Activated CD4-positive, alpha-beta T cell treated with anti-CD3 and anti-CD28 coated beads, Interleukin-2, amount 10 ng/mL, durations not matched to agents 24 days and 14 days (primary cell): ENCODE results near the gene CHD6. TPM values are rescaled to one million over a fixed set of nuclear protein-coding genes. Genes with fewer than 3 reads are reported as not detected.
A peak's percentile ranks its signal among the peaks of the same experiment; 100 is the strongest.

Experiments
- DNase-seq: peaks from one replicate; pipeline ENCODE4 v3.0.0; 2022
- H3K27ac Mint-ChIP-seq: one replicate; pipeline ENCODE4 v1.8.0; 2022; ENCODE audit warnings: mild to moderate bottlenecking, mixed read lengths
- H3K27me3 Mint-ChIP-seq: one replicate; pipeline ENCODE4 v1.8.0; 2022; ENCODE audit warnings: mixed read lengths
- H3K36me3 Mint-ChIP-seq: one replicate; pipeline ENCODE4 v1.8.0; 2022; ENCODE audit warnings: low read depth, mild to moderate bottlenecking, mixed read lengths
- H3K4me1 Mint-ChIP-seq: one replicate; pipeline ENCODE4 v1.8.0; 2021; ENCODE audit warnings: mixed read lengths
- H3K4me3 Mint-ChIP-seq: one replicate; pipeline ENCODE4 v1.8.0; 2022; ENCODE audit warnings: mild to moderate bottlenecking, moderate library complexity, mixed read lengths
- H3K9me3 Mint-ChIP-seq: one replicate; pipeline ENCODE4 v1.8.0; 2021; ENCODE audit warnings: mixed read lengths
- intact Hi-C: fragments of 100-400 bp; cut with micrococcal nuclease; formaldehyde crosslinking; loops from one replicate; pipeline ENCODE4 v1.15.1; 2023
- total RNA-seq: library from RNA; stranded (reverse); gene quantifications from 2 replicates; pipeline ENCODE4 v1.2.3, GENCODE V29; 2022

CHD6 gene
- total RNA-seq, 1 donor from 2014 or later, result 31.8 TPM

DNA sequence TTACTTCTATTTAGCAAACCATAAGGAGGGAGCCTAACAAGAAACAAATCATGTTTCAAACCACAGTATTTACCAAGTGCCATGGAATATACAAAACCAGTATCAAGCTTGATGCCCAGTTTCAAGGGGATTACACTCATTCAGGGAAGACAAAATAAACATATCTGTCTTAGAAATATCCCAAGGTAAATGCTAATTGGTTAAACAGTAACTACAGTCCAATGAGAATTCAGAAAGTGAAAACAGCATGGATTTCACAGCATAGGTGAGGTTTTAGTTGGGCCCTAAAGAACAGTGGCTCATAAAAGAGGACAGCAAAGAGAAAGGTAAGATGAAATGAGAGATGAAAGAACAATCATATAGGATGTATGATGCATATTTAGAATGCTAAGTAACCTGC lies 110.3 kb downstream of the CHD6 start:
- Mint-ChIP-seq H3K27me3 (no peaks in the 10 kb centered on the region), H3K4me1 (peaks cover 21% of the 10 kb centered on the region), H3K4me3 (no peak overlapping the region), H3K9me3 (peaks cover 10% of the 10 kb centered on the region), H3K36me3 (peaks cover 36% of the 10 kb centered on the region), H3K27ac (no peak overlapping the region)
- DNase-seq, result no peak
- intact Hi-C loops, result no loop called here

GRCh38 chr20:41507436-41507835 lies 110.7 kb downstream of the CHD6 start:
- Mint-ChIP-seq H3K27me3 (no peaks in the 10 kb centered on the region), H3K9me3 (peaks cover 10% of the 10 kb centered on the region), H3K27ac (no peak overlapping the region), H3K4me1 (peaks cover 21% of the 10 kb centered on the region), H3K36me3 (peaks cover 32% of the 10 kb centered on the region), H3K4me3 (no peak overlapping the region)
- no peak for DNase-seq
- intact Hi-C loops, result no loop called here

DNA sequence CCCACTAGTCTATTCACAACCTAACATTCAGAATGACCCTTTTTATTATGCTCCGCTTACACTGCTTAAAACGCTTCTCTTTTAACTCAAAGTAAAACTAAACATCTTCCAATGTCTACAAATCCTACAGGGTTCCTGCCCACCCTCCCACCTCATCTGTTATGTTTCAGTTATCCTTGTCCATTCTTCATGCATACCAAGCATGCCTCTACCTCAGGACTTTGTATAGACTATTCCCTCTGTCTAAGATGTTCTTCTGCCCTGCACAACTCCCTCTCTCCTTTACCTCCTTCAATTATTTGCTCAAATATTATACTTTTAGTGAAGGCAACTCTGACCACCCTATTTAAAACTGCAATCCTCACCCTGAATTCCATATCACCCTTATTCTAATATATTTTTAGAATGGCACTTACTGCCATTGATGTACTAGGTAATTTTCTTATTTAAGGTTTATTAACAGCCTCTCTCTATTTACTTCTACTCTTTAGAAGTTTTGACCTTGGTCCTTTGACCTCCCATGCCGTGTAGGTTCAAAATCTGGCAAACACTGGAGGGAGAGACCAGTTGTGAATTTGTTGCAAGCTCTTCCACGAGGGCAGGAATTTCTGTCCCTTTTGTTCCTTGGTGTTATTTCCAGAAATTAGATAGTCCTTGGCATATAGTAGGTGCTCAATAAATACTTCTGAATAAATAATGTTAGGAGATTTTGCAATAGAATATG lies 111.8 kb downstream of the CHD6 start:
- Mint-ChIP-seq H3K27ac (peak overlapping the region; percentile 17), H3K4me3 (no peak overlapping the region), H3K27me3 (no peaks in the 10 kb centered on the region), H3K4me1 (peaks cover 21% of the 10 kb centered on the region), H3K9me3 (peaks cover 10% of the 10 kb centered on the region), H3K36me3 (peaks cover 21% of the 10 kb centered on the region)
- intact Hi-C loops, result no loop called here
- no peak for DNase-seq

DNA sequence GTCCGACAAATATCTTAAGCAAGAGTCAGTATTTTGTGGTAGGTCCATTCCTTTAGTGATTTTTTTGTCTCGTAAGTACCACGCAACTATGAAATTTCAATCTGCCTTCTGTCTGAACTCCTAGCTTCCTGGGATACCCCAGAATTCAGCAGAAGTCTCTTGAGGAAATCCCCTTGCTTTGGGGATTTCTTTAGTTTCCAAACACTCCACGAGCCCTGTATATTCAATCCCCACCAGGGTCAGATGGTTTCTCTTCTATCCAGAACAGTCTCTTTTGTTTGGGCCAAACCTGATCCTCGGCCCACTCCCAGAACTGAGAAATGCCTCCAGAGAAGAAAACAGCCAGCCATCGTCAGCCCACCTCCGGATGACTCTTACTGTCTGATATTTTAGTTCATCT lies 113.0 kb downstream of the CHD6 start:
- no peak for DNase-seq
- Mint-ChIP-seq H3K36me3 (peaks cover 26% of the 10 kb centered on the region), H3K27me3 (no peaks in the 10 kb centered on the region), H3K9me3 (peaks cover 10% of the 10 kb centered on the region), H3K4me1 (peaks cover 27% of the 10 kb centered on the region), H3K27ac (no peak overlapping the region), H3K4me3 (no peak overlapping the region)
- intact Hi-C loops, result no loop called here

DNA sequence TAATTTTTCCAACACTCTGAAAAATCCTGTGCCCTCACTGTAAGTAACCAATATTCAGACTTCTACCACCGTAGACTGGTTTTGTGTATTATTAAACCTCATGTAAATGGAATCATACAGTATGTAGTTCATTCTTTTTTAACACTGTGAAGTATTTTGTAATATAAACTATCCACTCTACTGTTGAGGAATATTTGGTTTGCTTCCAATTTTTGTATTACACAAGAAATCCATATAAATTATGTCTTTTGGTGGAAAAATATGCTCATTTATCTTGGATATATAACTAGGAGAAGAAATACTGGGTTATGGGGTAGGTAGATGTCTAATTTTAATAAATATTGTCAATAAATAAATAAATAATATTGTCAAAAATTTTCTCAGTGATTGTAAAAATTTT lies 116.8 kb downstream of the CHD6 start:
- Mint-ChIP-seq H3K27ac (no peak overlapping the region), H3K9me3 (peaks cover 7% of the 10 kb centered on the region), H3K27me3 (no peaks in the 10 kb centered on the region), H3K36me3 (peaks cover 37% of the 10 kb centered on the region), H3K4me3 (no peak overlapping the region), H3K4me1 (peaks cover 16% of the 10 kb centered on the region)
- no peak for DNase-seq
- intact Hi-C loops, result no loop called here

- DNase-seq, result no peak
- H3K9me3 Mint-ChIP-seq, result no peaks in the 10 kb centered on the region
- H3K36me3 Mint-ChIP-seq, result peaks cover 29% of the 10 kb centered on the region
- H3K4me3 Mint-ChIP-seq, result no peak overlapping the region
- no peak overlapping the region for H3K27ac Mint-ChIP-seq
- intact Hi-C loops, result no loop called here
- H3K27me3 Mint-ChIP-seq, result no peaks in the 10 kb centered on the region
- H3K4me1 Mint-ChIP-seq, result peaks cover 9% of the 10 kb centered on the region
Observed at GRCh38 chr20:41499961-41500725, 118.0 kb downstream of the CHD6 start.

DNA sequence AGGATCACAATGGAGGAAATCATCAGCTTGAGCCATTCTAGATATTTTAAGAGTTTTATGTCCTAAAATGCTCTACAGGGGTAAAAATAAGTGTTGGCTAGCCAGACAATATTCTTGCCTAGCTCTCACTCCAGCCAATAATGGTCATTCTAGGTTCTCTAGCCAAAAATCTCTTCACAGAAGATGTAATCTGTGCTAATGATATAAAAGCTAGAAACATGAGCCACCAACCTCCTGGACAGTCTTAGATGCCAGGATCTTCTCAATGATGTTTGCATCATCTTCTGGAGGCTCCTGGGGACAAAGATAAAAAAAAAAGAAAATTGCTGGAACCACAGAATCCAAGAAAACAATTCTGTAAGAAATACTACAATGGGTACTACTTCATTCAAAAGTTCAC lies 119.1 kb downstream of the CHD6 start:
- Mint-ChIP-seq H3K27ac (no peak overlapping the region), H3K9me3 (no peaks in the 10 kb centered on the region), H3K4me1 (peaks cover 6% of the 10 kb centered on the region), H3K4me3 (no peak overlapping the region), H3K36me3 (peaks cover 27% of the 10 kb centered on the region), H3K27me3 (no peaks in the 10 kb centered on the region)
- no peak for DNase-seq
- intact Hi-C loops, result no loop called here

GRCh38 chr20:41497186-41497895 lies 120.8 kb downstream of the CHD6 start:
- no peak overlapping the region for H3K4me3 Mint-ChIP-seq
- DNase-seq, result no peak
- intact Hi-C loops, result no loop called here
- H3K27ac Mint-ChIP-seq, result no peak overlapping the region
- no peaks in the 10 kb centered on the region for H3K27me3 Mint-ChIP-seq
- peaks cover 33% of the 10 kb centered on the region for H3K36me3 Mint-ChIP-seq
- H3K4me1 Mint-ChIP-seq, result peaks cover 9% of the 10 kb centered on the region
- H3K9me3 Mint-ChIP-seq, result no peaks in the 10 kb centered on the region

GRCh38 chr20:41494451-41494850 lies 123.7 kb downstream of the CHD6 start:
- H3K4me1 Mint-ChIP-seq, result peaks cover 3% of the 10 kb centered on the region
- intact Hi-C loops, result no loop called here
- peaks cover 36% of the 10 kb centered on the region for H3K36me3 Mint-ChIP-seq
- no peaks in the 10 kb centered on the region for H3K27me3 Mint-ChIP-seq
- no peaks in the 10 kb centered on the region for H3K9me3 Mint-ChIP-seq
- H3K4me3 Mint-ChIP-seq, result no peak overlapping the region
- no peak overlapping the region for H3K27ac Mint-ChIP-seq
- no peak for DNase-seq

DNA sequence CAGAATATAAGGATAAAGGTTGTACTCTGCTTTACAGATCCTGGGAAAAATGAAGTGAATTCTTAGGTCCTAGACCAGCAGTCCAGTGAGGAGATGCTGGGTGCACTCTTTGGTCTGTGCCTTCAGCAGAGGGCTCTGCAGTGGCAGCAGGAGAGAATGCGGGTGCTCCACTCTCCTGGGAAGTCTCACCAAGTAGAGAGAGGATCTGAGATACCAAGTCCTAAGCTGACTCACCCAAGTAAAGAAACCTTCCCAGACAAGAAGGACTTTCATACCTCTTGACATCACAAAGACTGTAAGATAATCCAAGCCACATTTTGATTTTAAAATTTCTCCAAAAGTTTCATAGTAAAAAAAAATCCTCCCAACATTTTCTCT lies 134.6 kb downstream of the CHD6 start:
- H3K27me3 Mint-ChIP-seq, result no peaks in the 10 kb centered on the region
- H3K27ac Mint-ChIP-seq, result no peak overlapping the region
- H3K9me3 Mint-ChIP-seq, result no peaks in the 10 kb centered on the region
- intact Hi-C loops, result no loop called here
- DNase-seq, result no peak
- peaks cover 60% of the 10 kb centered on the region for H3K36me3 Mint-ChIP-seq
- no peak overlapping the region for H3K4me3 Mint-ChIP-seq
- peaks cover 16% of the 10 kb centered on the region for H3K4me1 Mint-ChIP-seq

GRCh38 chr20:41482647-41483552 lies 135.3 kb downstream of the CHD6 start:
- Mint-ChIP-seq H3K36me3 (peaks cover 59% of the 10 kb centered on the region), H3K27me3 (no peaks in the 10 kb centered on the region), H3K27ac (no peak overlapping the region), H3K9me3 (no peaks in the 10 kb centered on the region), H3K4me1 (peaks cover 16% of the 10 kb centered on the region), H3K4me3 (no peak overlapping the region)
- no peak for DNase-seq
- intact Hi-C loops, result no loop called here

GRCh38 chr20:41480054-41480770 lies 138.0 kb downstream of the CHD6 start:
- intact Hi-C loops, result no loop called here
- no peaks in the 10 kb centered on the region for H3K9me3 Mint-ChIP-seq
- H3K4me1 Mint-ChIP-seq, result peaks cover 25% of the 10 kb centered on the region
- H3K4me3 Mint-ChIP-seq, result peak overlapping the region; percentile 3
- peaks cover 51% of the 10 kb centered on the region for H3K36me3 Mint-ChIP-seq
- peak; percentile 63 for DNase-seq
- H3K27ac Mint-ChIP-seq, result peak overlapping the region; percentile 36
- no peaks in the 10 kb centered on the region for H3K27me3 Mint-ChIP-seq

- no peak overlapping the region for H3K27ac Mint-ChIP-seq
- H3K4me3 Mint-ChIP-seq, result no peak overlapping the region
- no peaks in the 10 kb centered on the region for H3K27me3 Mint-ChIP-seq
- no peak for DNase-seq
- H3K4me1 Mint-ChIP-seq, result peaks cover 26% of the 10 kb centered on the region
- peaks cover 42% of the 10 kb centered on the region for H3K36me3 Mint-ChIP-seq
- intact Hi-C loops, result no loop called here
- no peaks in the 10 kb centered on the region for H3K9me3 Mint-ChIP-seq
Observed at GRCh38 chr20:41479113-41479512, 139.1 kb downstream of the CHD6 start.
